ENCODE results near the gene CDH16. TPM values are rescaled to one million over a fixed set of nuclear protein-coding genes. Genes with fewer than 3 reads are reported as not detected.
"Not testable (repeated sequence)": the region's sequence is repeated elsewhere in the genome, so short reads cannot be mapped to it uniquely, and the experiment has no call there.

Gene CDH16
- total RNA-seq, 1 donor from 2014 or later = not detected

DNA sequence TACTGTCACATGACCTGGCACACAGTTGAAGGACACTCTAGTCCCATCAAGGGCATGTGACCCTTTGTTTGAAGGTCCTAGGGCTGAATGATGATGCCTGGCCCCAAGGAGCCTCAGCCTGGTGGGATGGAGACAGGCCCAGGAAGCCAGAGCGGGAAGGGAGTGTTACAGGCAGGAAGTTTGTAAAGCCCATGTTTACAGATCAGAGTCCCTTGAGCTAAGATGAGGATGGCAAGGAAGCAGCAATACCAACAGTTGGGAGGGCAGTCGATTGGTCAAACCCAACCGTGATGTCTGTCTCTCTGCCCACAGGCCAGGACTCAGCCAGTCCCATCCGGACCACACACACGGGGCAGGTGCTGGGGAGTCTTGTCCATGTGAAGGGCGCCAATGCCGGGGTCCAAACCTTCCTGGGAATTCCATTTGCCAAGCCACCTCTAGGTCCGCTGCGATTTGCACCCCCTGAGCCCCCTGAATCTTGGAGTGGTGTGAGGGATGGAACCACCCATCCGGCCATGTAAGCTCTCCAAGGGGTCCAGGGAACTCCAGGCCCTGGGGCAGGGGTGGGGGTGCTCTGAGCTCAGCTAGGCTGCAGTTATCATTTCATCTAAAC, 19.1 kb upstream of the CDH16 start:
- Histone ChIP-seq H3K27ac (replicated peaks) (peak overlapping the region; percentile 97), H3K4me1 (peaks cover 60% of the 10 kb centered on the region)
- TF ChIP-seq, protein P1, sequence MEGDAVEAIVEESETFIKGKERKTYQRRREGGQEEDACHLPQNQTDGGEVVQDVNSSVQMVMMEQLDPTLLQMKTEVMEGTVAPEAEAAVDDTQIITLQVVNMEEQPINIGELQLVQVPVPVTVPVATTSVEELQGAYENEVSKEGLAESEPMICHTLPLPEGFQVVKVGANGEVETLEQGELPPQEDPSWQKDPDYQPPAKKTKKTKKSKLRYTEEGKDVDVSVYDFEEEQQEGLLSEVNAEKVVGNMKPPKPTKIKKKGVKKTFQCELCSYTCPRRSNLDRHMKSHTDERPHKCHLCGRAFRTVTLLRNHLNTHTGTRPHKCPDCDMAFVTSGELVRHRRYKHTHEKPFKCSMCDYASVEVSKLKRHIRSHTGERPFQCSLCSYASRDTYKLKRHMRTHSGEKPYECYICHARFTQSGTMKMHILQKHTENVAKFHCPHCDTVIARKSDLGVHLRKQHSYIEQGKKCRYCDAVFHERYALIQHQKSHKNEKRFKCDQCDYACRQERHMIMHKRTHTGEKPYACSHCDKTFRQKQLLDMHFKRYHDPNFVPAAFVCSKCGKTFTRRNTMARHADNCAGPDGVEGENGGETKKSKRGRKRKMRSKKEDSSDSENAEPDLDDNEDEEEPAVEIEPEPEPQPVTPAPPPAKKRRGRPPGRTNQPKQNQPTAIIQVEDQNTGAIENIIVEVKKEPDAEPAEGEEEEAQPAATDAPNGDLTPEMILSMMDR (IDR thresholded peaks at IDR 0.05; ENCODE audit: borderline replicate concordance) = no peak

DNA sequence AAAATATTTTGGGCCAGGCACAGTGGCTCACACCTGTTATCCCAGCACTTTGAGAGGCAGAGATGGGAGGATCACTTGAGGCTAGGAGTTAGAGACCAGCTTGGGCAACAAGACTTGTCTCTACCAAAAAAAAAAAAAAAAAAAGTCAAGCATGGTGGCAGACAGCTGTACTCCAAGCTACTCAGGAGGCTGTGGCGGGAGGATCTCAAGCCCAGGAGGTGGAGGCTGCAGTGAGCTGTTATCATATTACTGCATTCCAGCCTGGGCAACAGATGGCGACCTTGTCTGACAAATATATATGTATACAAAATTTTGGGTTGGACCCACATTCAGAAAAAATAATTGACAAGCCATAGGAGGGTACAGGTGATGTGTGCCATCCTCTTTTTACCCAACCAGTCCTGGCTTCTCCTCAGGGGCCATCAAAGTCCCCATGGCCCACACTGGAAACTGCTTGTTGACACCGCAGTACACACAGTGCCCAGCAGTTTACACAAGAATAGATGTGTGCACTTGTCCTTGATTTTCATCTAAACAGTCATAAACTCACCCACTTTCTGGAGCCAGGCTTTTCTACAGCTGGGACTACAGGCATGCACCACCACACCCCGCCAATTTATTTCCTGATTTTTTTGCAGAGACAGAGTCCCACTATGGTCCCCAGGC, 18.3 kb upstream of the CDH16 start:
- DNase-seq = no peak
- Histone ChIP-seq H3K4me3 (peak overlapping the region; percentile 97), H3K36me3 (peaks cover 44% of the 10 kb centered on the region), H3K27ac (replicated peaks) (peak overlapping the region; percentile 97), H3K4me1 (peaks cover 66% of the 10 kb centered on the region), H3K27me3 (ENCODE audit: low read depth) (no peaks in the 10 kb centered on the region), H3K9me3 (replicated peaks) (no peaks in the 10 kb centered on the region)
- TF ChIP-seq, protein P1 (IDR thresholded peaks at IDR 0.05; ENCODE audit: borderline replicate concordance) = no peak
- intact Hi-C loops (cut with micrococcal nuclease) = no loop called here

More for the DNA sequence above, 19.1 kb upstream of the CDH16 start:
- H3K36me3 ChIP-seq = peaks cover 52% of the 10 kb centered on the region
- intact Hi-C loops (cut with micrococcal nuclease) = no loop called here
- H3K9me3 ChIP-seq (replicated peaks) = no peaks in the 10 kb centered on the region
- no peak for DNase-seq
- no peaks in the 10 kb centered on the region for H3K27me3 ChIP-seq (ENCODE audit: low read depth)
- no peak overlapping the region for H3K4me3 ChIP-seq

DNA sequence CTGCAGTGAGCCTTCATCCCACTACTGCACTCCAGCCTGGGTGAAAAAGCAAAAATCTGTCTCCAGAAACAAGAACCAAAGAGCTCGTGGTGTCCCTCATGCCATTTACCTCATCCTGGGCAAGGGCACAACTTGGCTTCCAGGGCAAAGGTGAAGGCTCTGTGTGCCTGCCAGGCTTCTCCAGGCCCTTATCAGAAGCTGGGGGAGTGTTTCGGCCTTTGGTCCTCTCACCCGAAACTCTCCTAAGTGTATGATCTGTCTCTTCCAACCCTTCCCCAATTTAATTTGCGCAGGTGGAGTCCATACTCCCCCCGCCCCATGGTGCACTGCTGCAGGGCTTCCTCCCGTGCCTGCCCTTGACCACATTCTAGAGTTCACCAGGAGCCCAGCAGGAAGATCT, 17.8 kb upstream of the CDH16 start:
- intact Hi-C loops (cut with micrococcal nuclease) = no loop called here
- H3K27ac ChIP-seq (replicated peaks) = peak overlapping the region; percentile 97
- DNase-seq = peak; percentile 35
- H3K36me3 ChIP-seq = peaks cover 39% of the 10 kb centered on the region
- peak overlapping the region; percentile 97 for H3K4me3 ChIP-seq
- no peaks in the 10 kb centered on the region for H3K27me3 ChIP-seq (ENCODE audit: low read depth)
- TF ChIP-seq, protein P1 (IDR thresholded peaks at IDR 0.05; ENCODE audit: borderline replicate concordance) = no peak
- H3K4me1 ChIP-seq = peaks cover 66% of the 10 kb centered on the region
- no peaks in the 10 kb centered on the region for H3K9me3 ChIP-seq (replicated peaks)

DNA sequence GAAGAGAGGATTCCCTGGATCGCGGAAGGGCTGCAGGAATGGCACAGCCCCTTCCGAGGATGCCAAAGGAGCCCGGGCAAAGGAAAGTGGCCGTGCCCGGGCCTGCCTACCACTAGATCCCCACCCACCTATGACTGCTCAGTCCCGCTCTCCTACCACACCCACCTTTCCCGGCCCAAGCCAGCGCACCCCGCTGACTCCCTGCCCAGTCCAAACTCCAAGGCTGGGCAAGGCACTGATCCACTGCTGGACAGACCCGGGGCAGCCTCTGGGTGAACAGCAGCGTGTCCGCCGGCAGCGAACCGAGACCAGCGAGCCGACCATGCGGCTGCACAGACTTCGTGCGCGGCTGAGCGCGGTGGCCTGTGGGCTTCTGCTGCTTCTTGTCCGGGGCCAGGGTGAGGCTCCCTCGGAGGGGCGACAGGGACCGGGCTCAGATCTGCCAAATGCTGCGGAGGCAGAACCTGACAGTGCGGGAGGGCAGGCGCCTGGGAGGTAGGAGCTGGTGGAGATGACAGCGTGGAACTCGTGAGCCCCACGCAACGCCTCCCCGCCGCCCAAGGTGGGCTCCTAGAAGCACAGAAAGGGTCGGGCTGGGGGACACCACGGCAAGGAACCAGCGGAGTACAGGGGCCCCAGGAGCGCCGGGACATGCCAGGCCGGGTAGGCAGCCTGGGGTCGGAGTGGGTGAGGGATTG, 16.8 kb upstream of the CDH16 start, which contains the start of gene CES2:
Gene CES2 (plus strand): TSS at position 203 of the 698 bp plus-strand sequence. CDS start 120 bp downstream, at position 323.
- intact Hi-C loops (cut with micrococcal nuclease) = no loop called here
- TF ChIP-seq, protein P1 (IDR thresholded peaks at IDR 0.05; ENCODE audit: borderline replicate concordance) = no peak
- Histone ChIP-seq H3K4me3 (peak within 1 kb of the TSS; percentile 97), H3K27me3 (ENCODE audit: low read depth) (no peaks in the 10 kb centered on the region), H3K27ac (replicated peaks) (peak within 1 kb of the TSS; percentile 97), H3K36me3 (peaks cover 32% of the 10 kb centered on the region), H3K4me1 (peaks cover 67% of the 10 kb centered on the region), H3K9me3 (replicated peaks) (no peaks in the 10 kb centered on the region)
- DNase-seq = peak; percentile 55

DNA sequence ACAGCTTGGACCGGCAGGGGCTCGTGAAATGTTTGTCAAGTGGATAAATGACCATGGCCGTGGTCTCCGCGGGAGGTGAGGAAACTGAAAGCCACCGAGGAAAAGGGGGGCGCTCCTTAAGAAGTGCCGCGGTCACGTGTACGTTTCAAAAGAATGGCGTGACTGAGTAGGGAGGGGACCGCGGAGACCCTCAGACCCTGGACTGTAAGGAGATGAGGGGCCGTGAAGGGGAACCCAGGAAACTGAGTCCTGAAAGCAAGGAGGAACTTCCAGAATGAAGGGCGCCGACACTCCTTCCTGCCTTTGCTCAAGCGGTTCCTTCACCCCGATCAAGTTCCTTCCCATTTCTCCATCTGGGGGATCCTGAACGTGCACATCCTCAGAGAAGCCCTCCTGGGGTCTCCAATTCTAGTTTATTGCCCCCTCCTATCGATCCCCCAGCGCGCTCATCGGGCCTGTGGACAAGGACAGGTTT, 16.2 kb upstream of the CDH16 start:
- H3K27me3 ChIP-seq (ENCODE audit: low read depth); H3K9me3 ChIP-seq (replicated peaks); intact Hi-C loops (cut with micrococcal nuclease); DNase-seq: not testable (repeated sequence)
- Histone ChIP-seq H3K27ac (replicated peaks) (peak overlapping the region; percentile 97), H3K36me3 (peaks cover 27% of the 10 kb centered on the region), H3K4me1 (peaks cover 73% of the 10 kb centered on the region), H3K4me3 (peak overlapping the region; percentile 97)
